DND-41 (cell line): ENCODE measurements around the gene SYT9.

Experiments used
- EZH2 ChIP-seq: IDR thresholded peaks from 3 replicates; pipeline ENCODE4 v1.6.1; 2012; ENCODE audit warnings: borderline replicate concordance, low read depth, mild to moderate bottlenecking, moderate library complexity, low read length, inconsistent platforms; ENCODE audit not compliant: severe bottlenecking
- TF ChIP-seq, protein P1 (sequence below): IDR thresholded peaks from 2 replicates; pipeline ENCODE4 v1.5.1; 2012; ENCODE audit warnings: borderline replicate concordance, low read length, moderate library complexity, mild to moderate bottlenecking; ENCODE audit not compliant: poor library complexity, severe bottlenecking; ENCODE audit errors: extremely low read depth

DNA sequence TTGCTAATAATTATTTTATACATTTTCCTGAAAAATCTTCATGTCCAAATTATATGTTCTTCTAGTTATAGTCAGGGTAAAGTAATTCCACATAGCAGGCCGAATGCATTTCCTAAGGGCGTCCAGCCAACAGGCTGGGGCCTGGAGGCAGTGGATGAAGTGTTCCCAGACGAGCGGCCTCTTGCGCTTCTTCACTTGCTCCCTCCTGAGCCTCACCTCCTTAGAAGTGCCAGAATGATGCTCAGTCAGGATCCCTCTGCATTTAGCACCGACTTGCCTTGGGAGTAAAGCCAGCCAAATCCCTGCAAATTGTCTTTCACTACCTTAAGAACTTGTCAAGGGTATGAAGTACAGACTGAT is 235.1 kb downstream of the SYT9 start:
- TF ChIP-seq, protein P1, sequence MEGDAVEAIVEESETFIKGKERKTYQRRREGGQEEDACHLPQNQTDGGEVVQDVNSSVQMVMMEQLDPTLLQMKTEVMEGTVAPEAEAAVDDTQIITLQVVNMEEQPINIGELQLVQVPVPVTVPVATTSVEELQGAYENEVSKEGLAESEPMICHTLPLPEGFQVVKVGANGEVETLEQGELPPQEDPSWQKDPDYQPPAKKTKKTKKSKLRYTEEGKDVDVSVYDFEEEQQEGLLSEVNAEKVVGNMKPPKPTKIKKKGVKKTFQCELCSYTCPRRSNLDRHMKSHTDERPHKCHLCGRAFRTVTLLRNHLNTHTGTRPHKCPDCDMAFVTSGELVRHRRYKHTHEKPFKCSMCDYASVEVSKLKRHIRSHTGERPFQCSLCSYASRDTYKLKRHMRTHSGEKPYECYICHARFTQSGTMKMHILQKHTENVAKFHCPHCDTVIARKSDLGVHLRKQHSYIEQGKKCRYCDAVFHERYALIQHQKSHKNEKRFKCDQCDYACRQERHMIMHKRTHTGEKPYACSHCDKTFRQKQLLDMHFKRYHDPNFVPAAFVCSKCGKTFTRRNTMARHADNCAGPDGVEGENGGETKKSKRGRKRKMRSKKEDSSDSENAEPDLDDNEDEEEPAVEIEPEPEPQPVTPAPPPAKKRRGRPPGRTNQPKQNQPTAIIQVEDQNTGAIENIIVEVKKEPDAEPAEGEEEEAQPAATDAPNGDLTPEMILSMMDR, result no peak
- no peak for TF ChIP-seq EZH2
